HG03108 (cell line): ENCODE measurements around the gene MTFR1L.

Experiments used
- ATAC-seq: cut with Tn5 transposase; IDR thresholded peaks from one replicate; pipeline ENCODE4 v1.9.1; 2021; ENCODE audit warnings: moderate library complexity; ENCODE audit not compliant: unreplicated experiment

MTFR1L gene

GRCh38 chr1:25877155-25877554 lies 57.4 kb downstream of the MTFR1L start:
- no peak for ATAC-seq

- no peak for ATAC-seq
Measured at GRCh38 chr1:25878690-25879089, 58.9 kb downstream of the MTFR1L start.

GRCh38 chr1:25879675-25880074 lies 59.9 kb downstream of the MTFR1L start:
- no peak for ATAC-seq

GRCh38 chr1:25880518-25880917 lies 60.8 kb downstream of the MTFR1L start:
- no peak for ATAC-seq

- no peak for ATAC-seq
Measured at GRCh38 chr1:25881266-25881665, 61.5 kb downstream of the MTFR1L start.
